ENCODE measurements around the gene SPP2.

Gene SPP2

GRCh38 chr2:234050455-234051135 is at the start of gene SPP2:
Gene SPP2, plus strand, starts transcription at chr2:234050702. Its CDS starts 85 bp downstream, at chr2:234050787.
- no peak for DNase-seq (ENCODE audit: low read depth in 2 of 2)

GRCh38 chr2:234001380-234002160 is 48.9 kb upstream of the SPP2 start:
- no peak for DNase-seq (ENCODE audit: low read depth in 2 of 2)

- DNase-seq (ENCODE audit: low read depth in 2 of 2): no peak
Observed at GRCh38 chr2:234002281-234002680, 48.2 kb upstream of the SPP2 start.

- peak in 1 of 2 donors; percentile 38 for DNase-seq (ENCODE audit: low read depth in 2 of 2)
Observed at GRCh38 chr2:234003972-234004617, 46.4 kb upstream of the SPP2 start.

- DNase-seq (ENCODE audit: low read depth in 2 of 2): no peak
Observed at GRCh38 chr2:234005126-234005525, 45.4 kb upstream of the SPP2 start.

- DNase-seq (ENCODE audit: low read depth in 2 of 2): no peak
Observed at GRCh38 chr2:234006501-234006900, 44.0 kb upstream of the SPP2 start.

GRCh38 chr2:234014427-234014826 is 36.1 kb upstream of the SPP2 start:
- DNase-seq (ENCODE audit: low read depth in 2 of 2): no peak

- DNase-seq (ENCODE audit: low read depth in 2 of 2): no peak
Observed at GRCh38 chr2:234015861-234016260, 34.6 kb upstream of the SPP2 start.

- DNase-seq (ENCODE audit: low read depth in 2 of 2): no peak
Observed at GRCh38 chr2:234019896-234020295, 30.6 kb upstream of the SPP2 start.

- no peak for DNase-seq (ENCODE audit: low read depth in 2 of 2)
Observed at GRCh38 chr2:234020332-234020731, 30.2 kb upstream of the SPP2 start.

- DNase-seq (ENCODE audit: low read depth in 2 of 2): no peak
Observed at GRCh38 chr2:234022424-234022823, 28.1 kb upstream of the SPP2 start.

GRCh38 chr2:234024304-234024703 is 26.2 kb upstream of the SPP2 start:
- DNase-seq (ENCODE audit: low read depth in 2 of 2): no peak

- no peak for DNase-seq (ENCODE audit: low read depth in 2 of 2)
Observed at GRCh38 chr2:234025466-234025865, 25.0 kb upstream of the SPP2 start.

- DNase-seq (ENCODE audit: low read depth in 2 of 2): no peak
Observed at GRCh38 chr2:234025891-234026401, 24.6 kb upstream of the SPP2 start.

GRCh38 chr2:234026693-234027254 is 23.7 kb upstream of the SPP2 start:
- no peak for DNase-seq (ENCODE audit: low read depth in 2 of 2)

- no peak for DNase-seq (ENCODE audit: low read depth in 2 of 2)
Observed at GRCh38 chr2:234027641-234028040, 22.9 kb upstream of the SPP2 start.

GRCh38 chr2:234029150-234029733 is 21.3 kb upstream of the SPP2 start:
- DNase-seq (ENCODE audit: low read depth in 2 of 2): no peak

- DNase-seq (ENCODE audit: low read depth in 2 of 2): no peak
Observed at GRCh38 chr2:234031207-234031606, 19.3 kb upstream of the SPP2 start.

- no peak for DNase-seq (ENCODE audit: low read depth in 2 of 2)
Observed at GRCh38 chr2:234032279-234032856, 18.1 kb upstream of the SPP2 start.

- DNase-seq (ENCODE audit: low read depth in 2 of 2): no peak
Observed at GRCh38 chr2:234033174-234033573, 17.3 kb upstream of the SPP2 start.

- no peak for DNase-seq (ENCODE audit: low read depth in 2 of 2)
Observed at GRCh38 chr2:234033885-234034284, 16.6 kb upstream of the SPP2 start.
